22Rv1 (cell line): ENCODE data around the gene SENP2.
"Not testable (repeated sequence)": the region's sequence is repeated elsewhere in the genome, so short reads cannot be mapped to it uniquely, and the experiment has no call there.

ENCODE experiments used
- H3K27ac ChIP-seq: fragments of 450-650 bp; 2 replicates; pipeline ENCODE4 v1.5.1; 2017
- CTCF ChIP-seq: fragments of 450-650 bp; IDR thresholded peaks from 2 replicates; pipeline ENCODE4 v1.5.1; 2017; ENCODE audit warnings: mild to moderate bottlenecking
- ZFX ChIP-seq: fragments of 450-650 bp; IDR thresholded peaks from 2 replicates; pipeline ENCODE4 v1.6.1; 2017; ENCODE audit warnings: antibody characterized with exemption, borderline replicate concordance

SENP2 gene

DNA sequence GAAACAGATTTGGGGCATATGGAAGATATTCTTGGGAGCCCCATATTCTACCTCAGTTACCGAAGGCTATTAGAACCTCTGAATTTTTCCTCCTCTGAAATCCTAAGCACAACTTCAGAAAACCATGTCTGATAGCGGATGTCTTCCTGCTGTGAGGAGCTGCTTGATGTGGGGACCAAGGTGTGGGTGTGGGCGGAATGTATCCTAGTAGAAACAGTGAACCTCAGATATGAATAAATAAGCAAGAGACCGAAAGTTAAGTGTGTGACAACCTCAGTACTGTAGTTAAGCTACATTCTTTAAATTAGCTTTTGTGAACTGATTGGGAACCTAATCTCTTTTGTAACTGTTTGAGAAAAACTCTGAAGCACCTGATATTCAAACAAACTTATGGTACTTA is 46.9 kb downstream of the SENP2 start:
- no peak overlapping the region for H3K27ac ChIP-seq
- TF ChIP-seq ZFX (no peak), CTCF (no peak)

GRCh38 chr3:185637388-185637787 is 51.3 kb downstream of the SENP2 start:
- no peak for TF ChIP-seq ZFX
- no peak for TF ChIP-seq CTCF
- H3K27ac ChIP-seq = no peak overlapping the region

DNA sequence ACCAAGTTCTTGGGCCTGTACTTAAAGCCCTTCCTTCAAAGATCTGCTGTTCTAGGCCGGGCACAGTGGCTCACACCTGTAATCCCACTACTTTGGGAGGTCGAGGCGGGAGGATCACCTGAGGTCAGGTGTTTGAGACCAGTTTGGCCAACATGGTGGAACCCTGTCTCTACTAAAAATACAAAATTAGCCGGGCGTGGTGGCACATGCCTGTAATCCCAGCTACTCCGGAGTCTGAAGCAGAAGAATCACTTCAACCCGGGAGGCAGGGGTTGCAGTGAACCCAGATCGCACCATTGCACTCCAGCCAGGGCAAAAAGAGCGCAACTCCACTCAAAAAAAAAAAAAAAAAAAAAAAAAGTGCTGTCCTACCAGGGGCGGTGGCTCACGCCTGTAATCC is 52.6 kb downstream of the SENP2 start:
- not testable (repeated sequence) for H3K27ac ChIP-seq

- TF ChIP-seq ZFX (no peak), CTCF (no peak)
- no peak overlapping the region for H3K27ac ChIP-seq
These were observed 53.6 kb downstream of the SENP2 start for GRCh38 chr3:185639632-185640206.

- TF ChIP-seq ZFX (no peak), CTCF (no peak)
- H3K27ac ChIP-seq = no peak overlapping the region
These were observed 54.2 kb downstream of the SENP2 start for GRCh38 chr3:185640308-185640707.

DNA sequence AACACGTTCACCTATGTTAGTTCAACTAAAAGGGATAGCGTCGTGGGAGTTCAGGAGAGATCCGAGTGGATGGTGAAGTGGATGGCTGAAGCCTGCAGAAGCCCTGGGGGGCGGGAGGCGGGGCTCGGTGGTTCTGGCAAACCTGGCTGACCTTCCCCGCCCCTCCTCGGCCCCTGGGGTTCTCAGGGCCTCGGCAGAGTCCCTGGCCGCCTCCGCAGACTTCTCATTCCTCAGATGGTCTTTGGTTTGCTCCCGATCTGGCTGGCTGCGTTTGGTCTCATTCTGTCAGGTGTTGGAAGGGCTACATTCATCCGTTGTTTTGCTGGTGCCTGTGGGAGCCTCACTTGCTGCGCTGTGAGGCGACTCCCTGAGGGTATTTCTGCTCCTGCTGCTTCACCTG is 59.1 kb downstream of the SENP2 start:
- H3K27ac ChIP-seq = not testable (repeated sequence)

DNA sequence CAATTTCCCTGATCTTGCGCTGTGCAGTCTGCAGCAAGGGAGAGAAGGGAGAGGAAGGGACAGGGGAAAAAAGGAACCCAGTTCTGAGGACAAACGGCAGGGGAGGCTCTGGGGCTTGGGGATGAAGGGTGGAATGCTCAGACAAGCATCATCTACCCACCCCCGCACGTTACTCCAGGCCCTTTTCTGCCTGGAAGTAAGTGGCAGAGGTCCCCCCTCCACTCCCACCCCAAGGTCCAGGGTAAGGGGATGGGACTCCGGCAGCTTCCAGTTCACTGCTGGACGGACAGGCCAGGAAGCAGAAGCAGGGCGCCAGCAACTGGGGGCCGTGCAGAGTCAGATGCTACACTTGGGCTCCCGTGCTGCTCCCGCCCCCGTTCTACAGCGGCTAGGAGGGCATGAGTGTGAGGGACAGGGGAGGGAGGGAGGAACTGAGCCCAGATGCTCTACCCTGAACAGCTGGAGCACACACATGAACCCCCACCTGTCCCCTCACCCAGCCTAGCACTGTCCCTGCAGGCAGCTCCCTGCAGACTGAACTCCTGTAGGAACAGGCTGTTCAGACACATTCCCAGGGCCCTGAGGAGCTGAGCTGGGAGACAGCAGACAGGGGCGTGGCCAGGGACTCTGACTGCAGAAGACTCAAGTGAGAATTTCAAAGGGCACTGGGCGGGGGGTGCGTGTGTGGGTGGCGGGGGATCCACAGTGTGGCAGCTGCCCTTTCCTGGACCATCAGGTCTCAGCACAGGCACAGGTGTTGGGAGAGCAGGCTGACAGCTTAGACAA is 59.7 kb downstream of the SENP2 start:
- no peak overlapping the region for H3K27ac ChIP-seq
- TF ChIP-seq ZFX = no peak
- no peak for TF ChIP-seq CTCF

GRCh38 chr3:185646382-185647133 is 60.5 kb downstream of the SENP2 start:
- TF ChIP-seq CTCF = no peak
- no peak for TF ChIP-seq ZFX
- no peak overlapping the region for H3K27ac ChIP-seq
